Caco-2 (cell line): ENCODE measurements around the gene ARHGAP31. TPM values are rescaled to one million over a fixed set of nuclear protein-coding genes. Genes with fewer than 3 reads are reported as not detected.
A peak's percentile ranks its signal among the peaks of the same experiment; 100 is the strongest.

ENCODE experiments used
- Bru-seq: library from RNA; stranded (reverse); fragments of 400-500 nt; gene quantifications from one replicate; lab custom pipeline; 2021; lab: Mats Ljungman, UMichigan
- BruChase-seq, 2 experiments: library from RNA; stranded (reverse); fragments of 400-500 nt; gene quantifications; one replicate each; lab custom pipeline; 2021; lab: Mats Ljungman, UMichigan
- BruUV-seq: library from RNA; stranded (reverse); fragments of 400-500 nt; replicated peaks from 2 replicates; lab custom pipeline; 2021; lab: Mats Ljungman, UMichigan
- CTCF ChIA-PET: fragments of 300-600 bp; sonication (Branson Sonifier 250); formaldehyde crosslinking; loops from one replicate; lab custom pipeline; 2022; ENCODE audit warnings: antibody characterized with exemption; lab: Charles Lee
- POLR2A ChIA-PET: fragments of 300-600 bp; sonication (Branson Sonifier 250); formaldehyde crosslinking; loops from one replicate; lab custom pipeline; 2022; ENCODE audit warnings: antibody characterized with exemption; lab: Charles Lee
- DNase-seq, 2 experiments: peaks; one replicate each; pipeline versions ENCODE4 v3.0.0 to v3.0.0-alpha.2; 2020 to 2022
- H3K27me3 ChIP-seq: replicated peaks from 2 replicates; pipeline ENCODE4 v1.6.0; 2011; ENCODE audit warnings: low read length; ENCODE audit not compliant: control insufficient read depth, insufficient read depth
- H3K36me3 ChIP-seq: 2 replicates; pipeline ENCODE4 v1.5.1; 2011; ENCODE audit warnings: low read length; ENCODE audit not compliant: control insufficient read depth, insufficient read depth
- H3K4me1 ChIP-seq: fragments of 250-450 bp; sonication (Bioruptor Pico); 2 replicates; pipeline ENCODE4 v1.5.1; 2020; ENCODE audit warnings: mild to moderate bottlenecking
- H3K4me3 ChIP-seq: 2 replicates; pipeline ENCODE4 v1.5.1; 2011; ENCODE audit warnings: low read depth, mild to moderate bottlenecking, control low read depth, low read length
- H3K9me3 ChIP-seq: fragments of 250-450 bp; sonication (Bioruptor Pico); 2 replicates; pipeline ENCODE4 v1.5.1; 2020; ENCODE audit warnings: mild to moderate bottlenecking, moderate library complexity
- H3K27ac Mint-ChIP-seq: one replicate; pipeline ENCODE4 v1.8.0; 2022; ENCODE audit warnings: mixed read lengths; ENCODE audit not compliant: unreplicated experiment
- H3K27me3 Mint-ChIP-seq: one replicate; pipeline ENCODE4 v1.8.0; 2022; ENCODE audit warnings: mixed read lengths; ENCODE audit not compliant: insufficient read depth, unreplicated experiment
- H3K36me3 Mint-ChIP-seq: one replicate; pipeline ENCODE4 v1.8.0; 2022; ENCODE audit warnings: mild to moderate bottlenecking, mixed read lengths; ENCODE audit not compliant: insufficient read depth, unreplicated experiment
- H3K4me1 Mint-ChIP-seq: one replicate; pipeline ENCODE4 v1.8.0; 2022; ENCODE audit warnings: low read depth, mixed read lengths; ENCODE audit not compliant: unreplicated experiment
- H3K4me3 Mint-ChIP-seq: one replicate; pipeline ENCODE4 v1.8.0; 2022; ENCODE audit warnings: mild to moderate bottlenecking, moderate library complexity, mixed read lengths; ENCODE audit not compliant: unreplicated experiment
- H3K9me3 Mint-ChIP-seq: one replicate; pipeline ENCODE4 v1.8.0; 2022; ENCODE audit warnings: mixed read lengths; ENCODE audit not compliant: unreplicated experiment
- intact Hi-C: fragments of 100-400 bp; cut with micrococcal nuclease; formaldehyde crosslinking; loops from one replicate; pipeline ENCODE4 v1.10.0; 2022; ENCODE audit not compliant: unreplicated experiment
- long read RNA-seq: library from polyadenylated mRNA; stranded (forward); transcript quantifications from one replicate; pipeline ENCODE4 v2.0.0, GENCODE V29; 2022
- total RNA-seq: library from RNA; stranded (reverse); gene quantifications from 2 replicates; pipeline ENCODE4 v1.2.3, GENCODE V29; 2022
- TF ChIP-seq, protein P1 (sequence below), 2 experiments: fragments of 200-600 bp in 1 of 2; IDR thresholded peaks; 1 replicate in 1 of 2; 2 replicates in 1 of 2; pipeline versions ENCODE4 v1.5.1 to v1.8.0; 2011 to 2022; ENCODE audit warnings: antibody characterized with exemption in 1 of 2, control low read depth in 1 of 2, inconsistent platforms in 1 of 2, low read depth in 1 of 2, low read length in 1 of 2, mild to moderate bottlenecking in 1 of 2, moderate library complexity in 1 of 2; ENCODE audit not compliant: insufficient read depth in 1 of 2, severe bottlenecking in 1 of 2, unreplicated experiment in 1 of 2

The ARHGAP31 gene, protein sequence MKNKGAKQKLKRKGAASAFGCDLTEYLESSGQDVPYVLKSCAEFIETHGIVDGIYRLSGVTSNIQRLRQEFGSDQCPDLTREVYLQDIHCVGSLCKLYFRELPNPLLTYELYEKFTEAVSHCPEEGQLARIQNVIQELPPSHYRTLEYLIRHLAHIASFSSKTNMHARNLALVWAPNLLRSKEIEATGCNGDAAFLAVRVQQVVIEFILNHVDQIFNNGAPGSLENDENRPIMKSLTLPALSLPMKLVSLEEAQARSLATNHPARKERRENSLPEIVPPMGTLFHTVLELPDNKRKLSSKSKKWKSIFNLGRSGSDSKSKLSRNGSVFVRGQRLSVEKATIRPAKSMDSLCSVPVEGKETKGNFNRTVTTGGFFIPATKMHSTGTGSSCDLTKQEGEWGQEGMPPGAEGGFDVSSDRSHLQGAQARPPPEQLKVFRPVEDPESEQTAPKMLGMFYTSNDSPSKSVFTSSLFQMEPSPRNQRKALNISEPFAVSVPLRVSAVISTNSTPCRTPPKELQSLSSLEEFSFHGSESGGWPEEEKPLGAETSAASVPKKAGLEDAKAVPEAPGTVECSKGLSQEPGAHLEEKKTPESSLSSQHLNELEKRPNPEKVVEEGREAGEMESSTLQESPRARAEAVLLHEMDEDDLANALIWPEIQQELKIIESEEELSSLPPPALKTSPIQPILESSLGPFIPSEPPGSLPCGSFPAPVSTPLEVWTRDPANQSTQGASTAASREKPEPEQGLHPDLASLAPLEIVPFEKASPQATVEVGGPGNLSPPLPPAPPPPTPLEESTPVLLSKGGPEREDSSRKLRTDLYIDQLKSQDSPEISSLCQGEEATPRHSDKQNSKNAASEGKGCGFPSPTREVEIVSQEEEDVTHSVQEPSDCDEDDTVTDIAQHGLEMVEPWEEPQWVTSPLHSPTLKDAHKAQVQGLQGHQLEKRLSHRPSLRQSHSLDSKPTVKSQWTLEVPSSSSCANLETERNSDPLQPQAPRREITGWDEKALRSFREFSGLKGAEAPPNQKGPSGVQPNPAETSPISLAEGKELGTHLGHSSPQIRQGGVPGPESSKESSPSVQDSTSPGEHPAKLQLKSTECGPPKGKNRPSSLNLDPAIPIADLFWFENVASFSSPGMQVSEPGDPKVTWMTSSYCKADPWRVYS (N-terminal part only)
- total RNA-seq = 0.25 and 0.49 TPM in 2 replicates
- percentile 28 among the genes with signal in this experiment for Bru-seq, nascent RNA
- percentile 27 among the genes with signal in this experiment for BruChase-seq, experiment 1, labeled RNA remaining after a 2-hour chase
- BruChase-seq, experiment 2, labeled RNA remaining after a 6-hour chase = percentile 21 among the genes with signal in this experiment
- long read RNA-seq = 0 reads

GRCh38 chr3:119293871-119294695, at the start of gene ARHGAP31:
ARHGAP31 (plus strand) TSS chr3:119294383; CDS start chr3:119294905, 522 bp downstream.
- H3K27me3 ChIP-seq = no peaks in the 10 kb centered on the region
- Mint-ChIP-seq H3K27ac (peak within 1 kb of the TSS; percentile 25), H3K4me3 (peak within 1 kb of the TSS; percentile 82), H3K36me3 (no peaks in the 10 kb centered on the region), H3K27me3 (no peaks in the 10 kb centered on the region), H3K4me1 (peaks cover 17% of the 10 kb centered on the region), H3K9me3 (no peaks in the 10 kb centered on the region)
- peaks cover 29% of the 10 kb centered on the region for H3K4me1 ChIP-seq
- POLR2A ChIA-PET = no interaction called here
- DNase-seq = peak; percentile 53 to 55
- CTCF ChIA-PET = interaction anchor here (1.1 kb wide), 1 partner anchor 94 kb away, joined by 3 read pairs; no protein-coding TSS in a partner anchor
- intact Hi-C loops = loop anchor here (1.0 kb wide), 2 partner anchors 8 to 58 kb away; no protein-coding TSS in a partner anchor
- no TSS peak for BruUV-seq
- no peaks in the 10 kb centered on the region for H3K9me3 ChIP-seq
- no peaks in the 10 kb centered on the region for H3K36me3 ChIP-seq
- TF ChIP-seq, protein P1, sequence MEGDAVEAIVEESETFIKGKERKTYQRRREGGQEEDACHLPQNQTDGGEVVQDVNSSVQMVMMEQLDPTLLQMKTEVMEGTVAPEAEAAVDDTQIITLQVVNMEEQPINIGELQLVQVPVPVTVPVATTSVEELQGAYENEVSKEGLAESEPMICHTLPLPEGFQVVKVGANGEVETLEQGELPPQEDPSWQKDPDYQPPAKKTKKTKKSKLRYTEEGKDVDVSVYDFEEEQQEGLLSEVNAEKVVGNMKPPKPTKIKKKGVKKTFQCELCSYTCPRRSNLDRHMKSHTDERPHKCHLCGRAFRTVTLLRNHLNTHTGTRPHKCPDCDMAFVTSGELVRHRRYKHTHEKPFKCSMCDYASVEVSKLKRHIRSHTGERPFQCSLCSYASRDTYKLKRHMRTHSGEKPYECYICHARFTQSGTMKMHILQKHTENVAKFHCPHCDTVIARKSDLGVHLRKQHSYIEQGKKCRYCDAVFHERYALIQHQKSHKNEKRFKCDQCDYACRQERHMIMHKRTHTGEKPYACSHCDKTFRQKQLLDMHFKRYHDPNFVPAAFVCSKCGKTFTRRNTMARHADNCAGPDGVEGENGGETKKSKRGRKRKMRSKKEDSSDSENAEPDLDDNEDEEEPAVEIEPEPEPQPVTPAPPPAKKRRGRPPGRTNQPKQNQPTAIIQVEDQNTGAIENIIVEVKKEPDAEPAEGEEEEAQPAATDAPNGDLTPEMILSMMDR (IDR thresholded peaks at IDR 0.05; ENCODE audit: insufficient read depth in 1 of 2, low read depth in 1 of 2, low read length in 1 of 2, severe bottlenecking in 1 of 2, unreplicated experiment in 1 of 2) = no peak
- peak within 1 kb of the TSS; percentile 36 for H3K4me3 ChIP-seq

GRCh38 chr3:119245778-119246177, 48.4 kb upstream of the ARHGAP31 start:
- H3K27me3 ChIP-seq = no peaks in the 10 kb centered on the region
- no peaks in the 10 kb centered on the region for H3K4me1 Mint-ChIP-seq
- intact Hi-C loops = no loop called here
- no TSS peak for BruUV-seq
- ChIA-PET CTCF (no interaction called here), POLR2A (no interaction called here)
- H3K9me3 Mint-ChIP-seq = peaks cover 10% of the 10 kb centered on the region
- no peak overlapping the region for H3K4me3 ChIP-seq
- no peaks in the 10 kb centered on the region for H3K9me3 ChIP-seq
- no peak for DNase-seq
- H3K4me3 Mint-ChIP-seq = no peak overlapping the region
- no peak overlapping the region for H3K27ac Mint-ChIP-seq
- no peaks in the 10 kb centered on the region for H3K36me3 Mint-ChIP-seq
- H3K36me3 ChIP-seq = no peaks in the 10 kb centered on the region
- TF ChIP-seq, protein P1 (IDR thresholded peaks at IDR 0.05; ENCODE audit: insufficient read depth in 1 of 2, low read depth in 1 of 2, low read length in 1 of 2, severe bottlenecking in 1 of 2, unreplicated experiment in 1 of 2) = no peak
- H3K27me3 Mint-ChIP-seq = no peaks in the 10 kb centered on the region
- H3K4me1 ChIP-seq = peaks cover 7% of the 10 kb centered on the region
